DMS153 treated with DMSO at 0.1 percent for 48 hours (cell line): Measurements from ENCODE around the gene ZNRF2.
"Not testable (repeated sequence)": the region's sequence is repeated elsewhere in the genome, so short reads cannot be mapped to it uniquely, and the experiment has no call there.

Experiments
- DNase-seq: peaks from one replicate; lab custom pipeline; 2025; ENCODE audit not compliant: unreplicated experiment; lab: John Stamatoyannopoulos, UW

The ZNRF2 gene

DNA sequence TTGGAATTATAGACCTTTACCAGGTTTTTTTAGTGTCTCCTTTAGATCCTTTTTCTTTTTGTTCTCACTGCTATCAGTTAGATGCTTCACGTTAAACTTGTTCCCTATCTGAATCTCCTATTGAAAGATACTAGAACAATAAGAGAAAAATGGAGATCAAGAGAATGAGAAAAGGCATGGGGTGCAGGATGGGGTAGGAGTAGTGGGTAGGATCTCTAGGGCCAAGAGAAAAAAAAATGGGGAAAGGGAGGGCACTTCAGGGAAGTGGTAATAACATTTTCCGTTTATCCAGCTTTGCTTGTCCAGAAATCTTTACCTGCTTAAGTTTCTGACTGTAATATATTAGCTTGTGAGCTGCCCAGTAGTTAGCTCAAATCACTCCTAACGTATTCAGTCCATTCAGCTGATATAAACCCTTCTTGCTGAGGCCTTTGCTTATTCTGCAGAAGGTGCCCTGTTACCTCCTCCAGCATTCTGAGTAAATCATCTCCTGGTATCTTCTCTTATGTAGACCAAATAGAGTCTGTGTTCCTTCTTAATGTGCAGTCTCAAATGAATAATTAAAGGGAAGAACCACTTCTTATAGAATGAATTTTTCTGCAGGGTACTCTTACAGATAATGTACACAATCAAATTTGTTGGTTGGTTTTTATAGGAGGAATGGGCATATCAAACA, 69.7 kb downstream of the ZNRF2 start:
- DNase-seq = no peak

DNA sequence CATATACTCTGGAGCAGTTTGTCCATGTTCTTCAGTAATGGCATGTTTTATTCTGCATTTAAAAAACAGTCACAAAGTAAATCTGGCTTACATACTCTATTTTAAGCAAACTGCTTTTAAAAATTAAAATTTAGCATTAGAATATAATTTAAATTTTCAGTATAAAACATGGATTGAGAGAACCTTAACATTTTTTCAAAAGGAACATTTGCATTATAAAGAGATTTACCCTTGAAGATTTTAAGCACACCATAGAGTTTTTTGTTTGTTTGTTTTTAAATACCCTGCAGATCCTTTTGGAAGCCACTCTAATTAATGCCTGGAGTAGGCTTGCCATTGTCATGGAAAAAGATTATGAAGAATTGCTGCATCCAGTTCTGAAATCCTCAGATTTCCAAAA, 70.4 kb downstream of the ZNRF2 start:
- no peak for DNase-seq

DNA sequence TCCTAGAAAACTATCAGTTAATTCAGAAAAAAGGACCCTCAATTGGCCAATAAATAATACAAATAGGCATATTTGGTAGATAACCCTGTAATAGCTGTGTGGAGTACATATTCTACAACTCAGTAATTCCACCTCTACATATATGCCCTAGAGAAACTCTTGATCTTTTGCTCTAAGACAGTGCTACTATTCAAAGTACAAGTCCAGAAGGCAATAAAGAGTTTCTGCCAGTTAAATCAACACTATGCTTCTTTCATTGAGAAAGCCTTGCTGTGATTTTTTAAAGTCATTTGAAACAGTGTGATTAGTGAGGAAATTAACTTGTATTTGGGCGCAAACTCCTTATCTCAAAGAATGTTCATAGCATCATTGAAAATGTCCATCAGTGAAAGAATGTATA, 75.6 kb downstream of the ZNRF2 start:
- no peak for DNase-seq

DNA sequence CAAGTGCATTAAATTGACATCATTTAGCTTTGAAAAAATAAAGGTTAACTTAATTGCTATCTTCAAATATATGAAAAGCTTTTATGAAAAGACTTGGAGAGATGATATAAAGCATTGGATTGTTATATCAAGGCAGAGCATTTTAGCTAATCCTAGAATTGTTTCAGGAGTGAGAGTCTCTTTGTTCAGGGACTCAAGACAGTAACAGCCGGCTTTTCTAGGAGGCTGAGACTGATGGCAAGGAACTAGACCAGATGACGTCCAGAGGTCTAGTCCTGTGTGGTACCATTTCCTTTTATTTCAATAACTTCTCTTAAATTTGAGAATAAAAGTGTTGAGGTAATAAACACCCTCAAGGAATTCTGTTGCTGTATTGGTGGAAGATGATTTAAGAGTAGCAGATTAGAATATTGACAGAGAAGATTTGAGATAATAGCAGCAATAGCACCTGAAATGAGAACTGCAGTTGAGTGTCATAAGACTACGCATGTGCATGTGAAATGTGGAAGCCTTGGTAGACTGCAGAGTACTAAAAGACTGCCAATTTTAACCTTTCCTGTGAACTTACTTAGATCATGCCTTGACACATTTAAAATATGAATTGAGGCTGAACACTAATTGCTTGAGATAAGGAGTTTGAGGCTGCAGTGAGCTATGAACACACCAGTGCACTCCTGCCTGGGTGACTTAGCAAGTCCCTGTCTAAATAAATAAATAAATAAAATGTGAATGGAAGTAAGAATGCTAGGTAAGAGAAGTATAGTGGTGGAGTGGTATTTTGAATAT, 79.6 kb downstream of the ZNRF2 start:
- no peak for DNase-seq

DNA sequence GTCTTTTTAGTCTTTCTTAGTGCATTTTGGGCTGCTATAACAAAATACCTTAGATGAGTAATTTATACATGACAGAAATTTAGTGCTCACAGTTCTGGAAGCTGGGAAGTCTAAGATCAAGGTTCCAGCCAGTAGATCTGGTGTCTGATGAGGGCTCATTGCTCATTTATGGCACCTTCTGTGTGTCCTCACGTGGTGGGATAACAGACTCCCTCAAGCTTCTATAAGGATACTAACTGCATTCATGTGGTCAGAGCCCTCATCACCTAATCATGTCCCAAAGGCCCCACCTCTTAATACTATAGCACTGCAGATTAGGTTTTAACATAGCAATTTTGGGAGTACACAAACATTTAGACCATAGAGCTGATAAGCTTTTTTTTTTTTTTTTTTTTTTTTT, 80.4 kb downstream of the ZNRF2 start:
- no peak for DNase-seq

DNA sequence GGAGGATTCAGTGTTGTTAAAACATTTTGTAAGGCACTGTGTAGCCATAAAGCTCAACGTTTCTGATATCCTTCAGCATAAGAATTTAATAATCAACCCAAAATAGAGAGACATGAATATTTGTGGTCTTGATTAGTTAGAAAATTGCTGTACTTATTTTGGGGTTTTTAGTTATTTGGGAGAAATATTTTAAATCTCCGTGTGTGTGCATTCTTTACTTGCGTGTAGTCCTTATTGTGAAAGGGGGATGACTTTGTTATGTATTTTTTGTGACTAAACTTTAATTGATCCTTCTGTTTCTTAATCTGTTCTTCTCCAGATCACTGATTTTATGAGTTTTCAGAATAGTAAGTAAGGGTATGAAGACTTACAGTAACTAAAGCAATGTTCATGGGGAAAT, 81.2 kb downstream of the ZNRF2 start:
- DNase-seq = no peak

DNA sequence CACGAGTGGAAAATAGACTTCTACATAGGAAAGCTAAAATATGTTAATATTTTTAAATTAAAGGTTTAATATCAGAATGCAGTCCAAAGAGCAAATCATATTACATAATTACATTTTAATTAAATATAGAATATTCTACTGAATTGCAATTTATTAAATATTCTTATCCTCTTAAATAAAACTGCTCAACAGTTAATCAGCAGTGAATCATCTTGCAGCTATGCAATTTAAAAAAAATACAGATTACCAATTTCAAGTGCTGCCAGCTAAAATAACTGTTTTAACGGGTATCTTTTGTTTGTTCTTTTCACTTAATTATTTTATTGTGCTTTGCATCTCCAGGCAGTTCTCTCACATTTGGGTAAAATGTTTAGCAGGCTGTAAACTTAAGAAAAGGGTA, 82.2 kb downstream of the ZNRF2 start:
- no peak for DNase-seq

DNA sequence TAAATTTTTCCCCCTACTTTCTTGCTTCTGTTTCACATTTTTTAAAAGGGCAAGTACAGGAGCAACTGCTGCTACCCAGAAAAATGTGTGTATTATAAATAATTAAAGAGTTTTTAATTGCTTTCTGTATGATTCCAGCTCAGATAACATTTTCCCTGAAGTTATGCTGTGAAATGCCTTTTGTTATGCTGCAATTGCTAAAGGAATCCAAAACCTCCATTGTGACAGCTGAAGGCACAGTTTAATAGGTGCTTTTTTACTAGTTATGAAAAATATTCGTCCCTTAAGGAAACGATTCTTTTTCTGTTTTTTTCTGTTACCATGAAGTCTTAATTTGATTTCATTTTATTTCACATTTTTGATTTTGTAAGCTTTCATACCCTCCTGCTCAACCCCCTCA, 83.2 kb downstream of the ZNRF2 start:
- DNase-seq = no peak

DNA sequence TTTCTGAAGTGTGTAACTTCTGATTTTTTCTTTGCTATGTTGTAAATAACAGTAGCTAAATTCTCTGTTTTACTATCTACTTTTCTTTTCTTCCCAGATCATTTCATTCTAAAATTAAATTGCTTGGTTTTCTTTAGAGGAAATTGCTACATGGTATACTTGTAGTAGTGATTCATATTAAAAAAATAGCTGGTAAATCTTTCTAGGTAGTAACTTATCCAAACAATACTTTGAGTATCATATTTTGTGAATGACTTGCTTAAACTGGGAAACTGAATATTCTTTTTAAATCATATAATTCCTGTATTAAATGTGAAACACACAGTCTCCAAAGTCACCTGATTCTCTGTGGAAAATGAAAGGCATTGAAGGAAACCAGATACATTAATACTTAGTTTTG, 85.5 kb downstream of the ZNRF2 start:
- DNase-seq = no peak

DNA sequence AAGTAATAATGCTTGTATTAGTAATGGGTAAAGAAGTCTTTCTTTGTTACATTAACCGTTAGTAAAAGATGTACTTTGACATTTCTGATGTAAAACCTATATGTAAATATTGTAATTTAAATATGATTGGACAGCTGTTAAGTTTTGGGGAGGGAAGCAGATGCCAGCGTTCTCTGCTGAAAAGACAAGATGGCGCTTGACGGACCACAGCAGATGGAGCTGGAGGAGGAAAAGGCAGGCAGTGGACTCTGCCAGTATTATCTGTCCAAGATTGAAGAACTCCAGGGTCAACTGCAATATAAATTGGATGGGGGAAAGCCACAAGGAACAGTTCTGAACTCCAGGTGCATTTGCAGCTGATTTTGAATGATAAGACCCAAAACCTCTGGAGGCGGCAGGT, 86.9 kb downstream of the ZNRF2 start:
- DNase-seq = no peak

DNA sequence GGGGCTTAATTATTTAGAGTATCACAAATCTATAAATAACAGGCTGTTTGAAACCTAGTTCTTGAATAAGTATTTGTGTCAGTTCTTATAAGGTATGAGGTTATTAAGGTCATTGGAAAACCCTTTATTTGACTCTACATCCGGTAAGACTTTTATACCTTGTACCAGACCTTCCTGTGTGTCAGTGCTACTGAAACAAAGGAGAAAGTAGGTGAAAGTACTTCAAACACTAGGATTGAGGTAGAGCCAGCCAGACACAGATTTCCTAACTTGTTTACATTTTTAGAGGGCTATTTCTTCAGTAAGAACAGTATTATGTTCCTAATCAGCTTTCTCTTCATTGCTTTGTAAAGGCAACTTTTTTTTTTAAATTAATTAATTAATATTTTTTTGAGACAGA, 93.9 kb downstream of the ZNRF2 start:
- DNase-seq = no peak

DNA sequence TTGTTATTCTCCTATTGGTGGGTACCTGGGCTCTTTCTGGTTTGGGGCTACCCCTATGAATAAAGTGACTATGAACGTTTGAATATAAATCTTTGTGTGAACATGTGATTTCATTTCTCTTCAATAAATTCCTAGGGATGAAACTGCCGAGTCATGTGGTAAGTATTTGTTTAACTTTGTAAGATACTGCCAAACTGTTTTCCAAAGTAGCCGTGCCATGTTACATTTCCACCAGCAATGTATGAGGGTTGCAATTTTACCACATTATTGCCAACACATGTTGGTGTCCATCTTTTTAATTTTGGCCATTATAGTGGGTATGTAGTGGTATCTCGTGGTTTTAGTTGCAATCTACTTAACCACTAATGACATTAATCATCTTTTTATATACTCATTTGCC, 94.7 kb downstream of the ZNRF2 start:
- no peak for DNase-seq

DNA sequence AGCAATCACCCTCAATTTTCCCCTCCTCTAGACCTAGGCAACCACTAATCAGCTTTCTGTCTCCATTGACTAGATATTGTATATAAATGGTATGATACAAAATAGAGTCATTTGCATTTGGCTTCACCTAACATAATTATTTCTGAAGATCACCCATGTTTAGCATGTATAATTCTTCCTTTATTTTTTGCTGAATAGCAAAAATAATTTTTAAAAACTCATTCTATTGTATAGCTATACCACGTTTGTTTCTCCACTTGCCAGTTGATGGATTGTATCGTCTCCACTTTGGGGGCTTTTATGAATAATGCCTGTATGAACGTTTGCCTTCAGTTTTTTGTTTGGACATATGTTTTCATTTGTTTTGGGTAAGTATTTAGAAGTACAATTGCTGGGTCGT, 95.3 kb downstream of the ZNRF2 start:
- DNase-seq = no peak

DNA sequence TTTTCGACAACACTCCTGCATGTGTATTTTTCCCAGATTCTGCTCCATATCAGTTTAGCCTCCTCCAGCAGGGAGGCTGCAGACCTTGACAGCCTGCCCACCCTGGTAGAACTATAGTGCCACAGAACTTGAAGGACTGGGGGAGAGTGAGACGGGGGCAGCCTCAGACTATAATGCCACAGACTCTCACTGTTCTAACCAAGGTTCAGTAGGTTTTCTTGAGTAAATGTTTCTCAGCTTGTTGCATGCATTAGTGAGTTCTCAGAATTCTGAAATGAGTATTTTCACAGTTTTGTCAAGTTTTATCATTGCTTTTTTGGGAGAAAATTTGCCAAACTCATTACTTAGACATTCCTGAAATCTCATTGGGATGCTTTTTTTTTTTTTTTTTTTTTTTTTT, 95.9 kb downstream of the ZNRF2 start:
- DNase-seq = no peak

DNA sequence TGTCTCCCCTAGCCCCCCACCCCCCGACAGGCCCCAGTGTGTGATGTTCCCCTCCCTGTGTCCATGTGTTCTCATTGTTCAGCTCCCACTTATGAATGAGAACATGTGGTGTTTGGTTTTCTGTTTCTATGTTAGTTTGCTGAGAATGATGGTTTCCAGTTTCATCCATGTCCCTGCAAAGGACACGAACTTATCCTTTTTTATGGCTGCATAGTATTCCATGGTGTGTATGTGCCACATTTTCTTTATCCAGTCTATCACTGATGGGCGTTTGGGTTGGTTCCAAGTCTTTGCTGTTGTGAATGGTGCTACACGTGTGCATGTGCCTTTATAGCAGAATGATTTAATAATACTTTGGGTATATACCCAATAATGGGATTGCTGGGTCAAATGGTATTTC, 96.4 kb downstream of the ZNRF2 start:
- DNase-seq = not testable (repeated sequence)

DNA sequence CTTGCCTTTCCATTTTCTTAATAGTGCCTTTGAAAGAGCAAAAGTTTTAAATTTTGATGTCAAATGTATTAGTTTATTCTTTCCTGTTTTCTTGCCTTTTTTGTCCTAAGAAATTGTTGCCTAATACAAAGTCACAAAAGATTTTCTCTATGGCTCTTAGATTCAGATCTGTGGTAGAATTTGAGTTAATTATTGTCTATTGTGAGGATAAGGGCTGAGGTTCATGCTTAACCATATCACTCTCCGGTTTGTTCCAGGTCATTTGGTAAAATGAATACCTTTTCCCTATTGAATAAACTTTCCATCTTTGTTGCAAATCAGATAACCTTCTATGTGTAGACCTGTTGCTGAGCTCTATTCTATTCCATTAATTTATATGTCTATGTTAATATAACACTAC, 98.2 kb downstream of the ZNRF2 start:
- DNase-seq = no peak

DNA sequence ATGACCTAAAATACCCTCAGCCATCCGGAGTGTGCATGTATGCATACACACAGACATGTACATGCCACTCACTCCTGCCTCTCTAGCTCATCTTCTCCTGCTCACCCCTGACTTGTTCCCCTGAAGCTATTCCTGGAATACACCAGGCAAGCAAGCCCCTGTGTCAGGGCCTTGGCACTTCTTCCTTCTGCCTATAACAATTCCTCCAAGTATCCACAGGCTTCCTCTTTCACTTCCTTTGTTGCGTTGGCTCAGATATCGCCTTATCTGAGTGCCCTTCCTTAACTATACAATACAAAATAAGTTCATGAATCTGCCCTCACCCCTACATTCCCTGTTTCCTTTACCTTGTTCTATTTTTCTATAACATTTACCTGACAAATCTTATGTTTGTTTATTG, 105.4 kb downstream of the ZNRF2 start:
- no peak for DNase-seq

DNA sequence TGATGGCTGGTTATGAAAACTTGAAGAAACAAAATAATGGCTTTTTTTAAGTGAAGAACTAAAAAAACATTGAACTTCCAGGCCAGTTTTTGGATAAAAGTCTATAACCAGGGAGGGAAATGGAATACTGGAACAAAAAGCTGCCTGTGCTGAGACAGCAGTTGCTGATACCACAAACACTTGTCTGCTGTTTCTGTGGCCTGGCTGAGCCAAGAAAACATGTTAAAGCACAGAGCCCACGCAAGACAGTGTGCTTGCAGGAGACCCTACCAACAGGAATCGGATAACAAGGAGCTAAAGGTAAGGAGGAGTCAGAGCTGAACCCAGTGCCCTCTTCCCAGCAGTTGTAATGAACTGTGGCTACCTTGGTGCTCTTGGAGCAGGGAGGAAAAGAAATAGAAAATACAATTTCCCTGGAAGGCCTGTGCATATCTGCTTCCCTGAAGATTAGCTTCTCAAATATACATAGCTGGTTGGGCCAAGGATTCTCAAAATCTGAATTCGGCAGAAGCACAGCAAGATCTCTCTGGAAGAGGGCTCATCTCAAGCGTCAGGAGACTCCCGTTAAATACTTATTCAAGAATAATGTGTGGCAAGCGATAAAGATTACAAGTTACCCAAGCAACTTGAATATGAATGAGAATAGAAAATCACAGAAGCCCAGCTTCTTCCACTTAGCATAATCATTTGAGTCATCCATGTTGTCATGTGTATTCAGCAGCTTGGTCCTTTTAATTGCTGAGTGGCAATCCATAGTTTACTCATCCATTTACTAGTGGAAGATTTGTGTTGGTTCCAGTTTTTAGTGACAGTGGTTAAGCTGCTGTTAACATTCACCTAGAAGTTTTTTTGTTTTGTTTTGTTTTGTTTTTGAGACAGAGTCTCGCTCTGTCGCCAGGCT, 106.6 kb downstream of the ZNRF2 start:
- no peak for DNase-seq

DNA sequence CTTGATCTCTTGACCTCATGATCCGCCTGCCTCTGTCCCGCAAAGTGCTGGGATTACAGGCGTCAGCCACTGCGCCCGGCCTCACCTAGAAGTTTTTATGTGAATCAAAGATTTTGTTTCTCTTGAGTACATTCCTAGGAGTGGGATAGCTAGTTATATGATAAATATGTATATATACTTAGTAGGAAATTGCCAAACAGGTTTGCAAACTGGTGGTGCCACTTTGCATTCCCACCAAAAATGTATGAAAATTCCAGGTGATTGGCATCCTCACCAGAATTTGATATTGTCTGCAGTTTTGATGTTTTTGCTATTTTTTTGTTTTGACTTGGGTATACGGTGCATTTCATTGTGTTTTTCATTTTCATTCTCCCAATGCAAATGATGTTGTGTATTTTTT, 107.4 kb downstream of the ZNRF2 start:
- DNase-seq = no peak

DNA sequence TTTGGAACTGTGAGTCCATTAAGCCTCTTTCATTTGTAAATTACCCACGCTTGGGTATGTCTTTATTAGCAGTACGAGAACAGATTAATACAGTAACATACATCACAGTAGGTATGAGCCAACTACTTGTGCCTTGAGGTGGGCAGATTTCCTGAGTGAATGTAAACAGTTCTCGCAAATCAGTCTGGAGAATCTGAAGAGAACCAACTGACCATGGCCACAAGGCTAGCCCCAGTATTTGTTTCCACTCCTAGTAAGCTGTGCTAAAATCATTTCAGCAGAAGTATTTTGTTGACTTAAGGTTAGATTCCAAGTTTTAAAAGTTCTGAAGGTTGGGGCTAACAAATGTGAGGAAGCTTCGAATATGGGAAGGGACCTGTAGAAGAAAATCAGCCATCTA, 111.3 kb downstream of the ZNRF2 start:
- DNase-seq = no peak

DNA sequence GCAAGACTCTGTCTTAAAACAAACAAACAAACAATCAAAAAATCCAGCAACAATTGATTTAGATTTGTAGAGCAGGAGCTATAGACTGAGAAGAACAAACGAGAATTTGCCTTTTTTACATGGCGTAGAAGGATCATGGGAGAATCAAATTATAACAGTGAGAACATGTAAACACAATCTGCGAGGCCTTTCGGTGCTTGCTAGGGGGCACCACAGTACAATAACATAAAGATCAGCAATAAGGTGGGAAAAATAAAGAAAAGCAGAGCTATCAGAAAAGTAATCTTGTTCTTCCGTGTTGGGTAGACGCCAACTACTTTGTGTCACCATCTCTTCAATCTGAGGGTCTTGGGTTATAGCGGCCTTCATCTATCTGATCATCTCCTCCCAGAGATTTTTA, 112.0 kb downstream of the ZNRF2 start:
- no peak for DNase-seq

DNA sequence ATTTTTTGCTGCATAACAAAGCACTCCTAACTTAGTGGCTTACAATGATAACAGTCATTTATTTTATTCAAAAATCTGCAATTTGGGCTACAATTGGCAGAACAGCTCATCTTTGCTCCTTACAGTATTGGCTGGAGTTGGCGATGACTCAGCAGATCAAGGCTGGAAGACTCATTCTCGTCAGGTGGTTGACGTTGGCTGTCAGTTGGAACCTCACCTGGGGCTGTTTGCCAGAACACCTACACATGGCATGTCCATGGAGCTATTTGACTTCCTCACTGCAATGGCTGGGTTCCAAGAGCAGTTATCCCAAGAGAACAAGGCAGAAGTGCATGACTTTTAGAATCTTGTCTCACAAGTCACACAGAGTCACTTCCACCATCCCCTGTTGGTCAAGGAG, 119.1 kb downstream of the ZNRF2 start:
- DNase-seq = no peak
